Loucy (cell line): ENCODE data around the gene MEN1.

Experiments
- H2AFZ ChIP-seq: fragments of 200-600 bp; sonication (generic); 2 replicates; pipeline ENCODE4 v1.6.0; 2016; ENCODE audit warnings: antibody characterized with exemption, mild to moderate bottlenecking, low read length, moderate library complexity
- H3F3A ChIP-seq: fragments of 200-600 bp; 2 replicates; pipeline ENCODE4 v1.6.0; 2016; ENCODE audit warnings: antibody characterized with exemption, low read depth, mild to moderate bottlenecking
- H3K27me3 ChIP-seq: fragments of 200-600 bp; sonication (generic); 2 replicates; pipeline ENCODE4 v1.6.1; 2014; ENCODE audit warnings: low read length, mild to moderate bottlenecking; ENCODE audit not compliant: insufficient read depth, poor library complexity, severe bottlenecking
- H3K36me3 ChIP-seq: fragments of 200-600 bp; sonication (generic); 2 replicates; pipeline ENCODE4 v1.6.1; 2016; ENCODE audit warnings: low read length; ENCODE audit not compliant: insufficient read depth
- H3K4me1 ChIP-seq: fragments of 200-600 bp; sonication (generic); 2 replicates; pipeline ENCODE4 v1.5.1; 2014; ENCODE audit warnings: low read length, mild to moderate bottlenecking; ENCODE audit not compliant: insufficient read depth, poor library complexity, severe bottlenecking
- H3K4me2 ChIP-seq: fragments of 200-600 bp; sonication (generic); 2 replicates; pipeline ENCODE4 v1.6.0; 2014; ENCODE audit warnings: antibody characterized with exemption, low read length, low read depth, mild to moderate bottlenecking; ENCODE audit not compliant: poor library complexity, severe bottlenecking
- H3K4me3 ChIP-seq: fragments of 200-600 bp; sonication (generic); 2 replicates; pipeline ENCODE4 v1.5.1; 2014; ENCODE audit warnings: low read length, mild to moderate bottlenecking, mixed read lengths; ENCODE audit not compliant: poor library complexity, severe bottlenecking
- H3K79me2 ChIP-seq: fragments of 200-600 bp; sonication (generic); 2 replicates; pipeline ENCODE4 v1.6.1; 2014; ENCODE audit warnings: low read length; ENCODE audit not compliant: insufficient read depth
- H3K9ac ChIP-seq: fragments of 200-600 bp; sonication (generic); 2 replicates; pipeline ENCODE4 v1.6.0; 2014; ENCODE audit warnings: mild to moderate bottlenecking, low read depth, low read length, moderate library complexity; ENCODE audit not compliant: poor library complexity, severe bottlenecking
- H3K9me2 ChIP-seq: fragments of 200-600 bp; sonication (generic); replicated peaks from 2 replicates; pipeline ENCODE4 v1.6.1; 2016; ENCODE audit warnings: low read depth, low read length, mixed read lengths
- H3K9me3 ChIP-seq: fragments of 200-600 bp; sonication (generic); 2 replicates; pipeline ENCODE4 v1.6.1; 2014; ENCODE audit warnings: mild to moderate bottlenecking, antibody characterized with exemption, low read length, low read depth; ENCODE audit not compliant: insufficient read depth
- H4K20me1 ChIP-seq: fragments of 200-600 bp; sonication (generic); 2 replicates; pipeline ENCODE4 v1.6.0; 2014; ENCODE audit warnings: antibody characterized with exemption, low read length, mild to moderate bottlenecking; ENCODE audit not compliant: insufficient read depth, poor library complexity, severe bottlenecking
- EZH2phosphoT487 ChIP-seq: fragments of 200-600 bp; IDR thresholded peaks from 2 replicates; pipeline ENCODE4 v1.6.1; 2018; ENCODE audit warnings: antibody characterized with exemption, mild to moderate bottlenecking, moderate library complexity, borderline replicate concordance
- TF ChIP-seq, protein P1 (sequence below): fragments of 200-600 bp; sonication (generic); conservative IDR thresholded peaks from 2 replicates; pipeline ENCODE4 v1.5.1; 2014; ENCODE audit warnings: mild to moderate bottlenecking, antibody characterized with exemption, low read length

Gene MEN1

GRCh38 chr11:64767344-64768299 lies 42.7 kb downstream of the MEN1 start:
- Histone ChIP-seq H3K36me3 (peaks cover 93% of the 10 kb centered on the region), H3F3A (peaks cover 45% of the 10 kb centered on the region), H3K79me2 (peaks cover 88% of the 10 kb centered on the region), H4K20me1 (peaks cover 98% of the 10 kb centered on the region), H3K9me2 (no peaks in the 10 kb centered on the region), H2AFZ (no peak overlapping the region), H3K9ac (no peak overlapping the region), H3K4me2 (peak overlapping the region; percentile 32), H3K9me3 (no peaks in the 10 kb centered on the region), H3K4me1 (peaks cover 53% of the 10 kb centered on the region), H3K27me3 (no peaks in the 10 kb centered on the region), H3K4me3 (peak overlapping the region; percentile 4)
- TF ChIP-seq EZH2phosphoT487 = no peak
- TF ChIP-seq, protein P1, sequence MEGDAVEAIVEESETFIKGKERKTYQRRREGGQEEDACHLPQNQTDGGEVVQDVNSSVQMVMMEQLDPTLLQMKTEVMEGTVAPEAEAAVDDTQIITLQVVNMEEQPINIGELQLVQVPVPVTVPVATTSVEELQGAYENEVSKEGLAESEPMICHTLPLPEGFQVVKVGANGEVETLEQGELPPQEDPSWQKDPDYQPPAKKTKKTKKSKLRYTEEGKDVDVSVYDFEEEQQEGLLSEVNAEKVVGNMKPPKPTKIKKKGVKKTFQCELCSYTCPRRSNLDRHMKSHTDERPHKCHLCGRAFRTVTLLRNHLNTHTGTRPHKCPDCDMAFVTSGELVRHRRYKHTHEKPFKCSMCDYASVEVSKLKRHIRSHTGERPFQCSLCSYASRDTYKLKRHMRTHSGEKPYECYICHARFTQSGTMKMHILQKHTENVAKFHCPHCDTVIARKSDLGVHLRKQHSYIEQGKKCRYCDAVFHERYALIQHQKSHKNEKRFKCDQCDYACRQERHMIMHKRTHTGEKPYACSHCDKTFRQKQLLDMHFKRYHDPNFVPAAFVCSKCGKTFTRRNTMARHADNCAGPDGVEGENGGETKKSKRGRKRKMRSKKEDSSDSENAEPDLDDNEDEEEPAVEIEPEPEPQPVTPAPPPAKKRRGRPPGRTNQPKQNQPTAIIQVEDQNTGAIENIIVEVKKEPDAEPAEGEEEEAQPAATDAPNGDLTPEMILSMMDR = peak; percentile 90

- peaks cover 51% of the 10 kb centered on the region for H3K4me1 ChIP-seq
- H3K36me3 ChIP-seq = peaks cover 91% of the 10 kb centered on the region
These were observed 43.5 kb downstream of the MEN1 start for GRCh38 chr11:64766881-64767280.

GRCh38 chr11:64765851-64766665 lies 44.3 kb downstream of the MEN1 start:
- H3K79me2 ChIP-seq = peaks cover 77% of the 10 kb centered on the region
- H3K4me3 ChIP-seq = no peak overlapping the region
- H2AFZ ChIP-seq = no peak overlapping the region
- H4K20me1 ChIP-seq = peaks cover 90% of the 10 kb centered on the region
- H3K4me1 ChIP-seq = peaks cover 46% of the 10 kb centered on the region
- TF ChIP-seq, protein P1 = no peak
- TF ChIP-seq EZH2phosphoT487 = no peak
- H3K27me3 ChIP-seq = no peaks in the 10 kb centered on the region
- H3K36me3 ChIP-seq = peaks cover 83% of the 10 kb centered on the region
- H3K4me2 ChIP-seq = no peak overlapping the region
- H3K9ac ChIP-seq = no peak overlapping the region
- peaks cover 36% of the 10 kb centered on the region for H3F3A ChIP-seq
- H3K9me2 ChIP-seq = no peaks in the 10 kb centered on the region
- no peaks in the 10 kb centered on the region for H3K9me3 ChIP-seq

More at GRCh38 chr11:64766881-64767280, 43.5 kb downstream of the MEN1 start:
- H3F3A ChIP-seq = peaks cover 40% of the 10 kb centered on the region
- H4K20me1 ChIP-seq = peaks cover 97% of the 10 kb centered on the region
- no peaks in the 10 kb centered on the region for H3K27me3 ChIP-seq
- H3K79me2 ChIP-seq = peaks cover 85% of the 10 kb centered on the region
- H3K9ac ChIP-seq = no peak overlapping the region
- H2AFZ ChIP-seq = no peak overlapping the region
- no peak for TF ChIP-seq EZH2phosphoT487
- TF ChIP-seq, protein P1 = no peak
- no peak overlapping the region for H3K4me2 ChIP-seq
- H3K9me3 ChIP-seq = no peaks in the 10 kb centered on the region
- no peaks in the 10 kb centered on the region for H3K9me2 ChIP-seq
- H3K4me3 ChIP-seq = peak overlapping the region; percentile 4
